Activated CD4-positive, CD25-positive, alpha-beta regulatory T cell treated with anti-CD3 and anti-CD28 coated beads, Interleukin-2, amount 50 U/mL, for 16 hours (primary cell): Measurements from ENCODE around the gene LRIT1.

Source experiments
- DNase-seq: peaks from one replicate; pipeline ENCODE4 v3.0.0-alpha.2; 2020; ENCODE audit warnings: low read depth, low spot score

Gene LRIT1

DNA sequence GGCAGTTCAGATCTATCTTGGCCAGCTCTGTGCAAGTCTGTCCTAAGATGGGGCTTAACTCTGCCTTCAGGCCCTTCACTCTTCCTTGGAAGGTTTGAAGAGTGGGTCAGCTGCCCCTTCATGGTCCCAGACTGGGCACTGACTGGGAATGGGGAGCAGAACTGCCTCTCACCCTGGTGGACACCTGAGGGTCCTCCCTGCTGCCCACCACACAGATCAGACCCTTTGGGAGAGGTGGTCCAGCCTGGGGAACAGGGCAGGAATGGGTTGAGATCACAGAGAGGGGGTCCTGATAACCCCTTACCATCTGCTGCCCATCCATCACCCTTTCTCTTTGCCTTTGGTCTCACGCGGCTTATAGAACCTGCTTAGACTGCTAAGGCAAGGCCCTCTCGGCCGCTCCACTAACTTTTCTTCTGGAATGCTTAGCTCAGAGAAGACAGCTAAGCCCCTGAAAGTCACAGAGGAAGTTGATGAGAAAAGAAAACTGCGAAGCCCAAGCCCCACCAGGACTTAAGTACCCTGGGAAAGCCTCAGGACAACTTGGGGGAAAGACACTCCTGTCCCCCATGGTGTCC lies 47.4 kb downstream of the LRIT1 start:
- DNase-seq = no peak

DNA sequence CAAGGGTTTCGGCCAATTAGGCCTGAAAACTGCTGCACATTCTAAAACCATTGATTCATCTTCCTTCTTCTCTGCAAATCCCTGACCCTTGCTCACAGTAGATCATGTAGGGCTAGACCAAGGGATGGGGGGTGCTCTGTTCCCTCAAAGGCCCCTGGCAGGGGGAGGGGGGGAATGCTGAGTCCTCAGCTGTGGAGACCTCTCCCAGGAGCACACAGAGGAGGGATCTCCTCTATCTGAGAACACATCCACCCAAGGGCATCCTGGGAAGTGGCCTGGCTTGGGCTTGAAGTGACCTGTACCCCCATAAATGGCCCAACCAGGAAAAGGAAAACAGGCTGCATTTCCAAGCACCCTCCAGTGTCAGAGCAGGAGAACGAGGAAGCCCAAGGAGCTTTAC lies 48.0 kb downstream of the LRIT1 start:
- DNase-seq = no peak

DNA sequence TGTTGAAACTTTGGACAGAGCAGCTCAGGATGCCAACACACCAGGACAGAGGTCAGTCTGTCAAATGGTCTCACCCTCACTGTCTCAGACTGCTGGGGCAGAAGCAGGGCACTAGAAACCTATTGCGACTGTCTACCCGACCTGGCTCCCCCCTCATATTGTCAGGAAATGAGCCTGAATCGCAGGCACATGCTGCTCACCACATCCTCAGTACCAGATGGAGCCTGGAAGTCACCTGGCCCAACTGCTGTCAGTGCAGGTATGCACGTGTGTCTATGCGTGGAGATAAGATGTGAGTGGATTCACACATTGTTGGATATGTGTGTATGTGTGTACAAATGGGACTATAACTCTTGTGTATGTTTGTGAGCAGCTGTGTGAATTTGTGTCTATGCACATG lies 50.2 kb downstream of the LRIT1 start:
- no peak for DNase-seq

GRCh38 chr10:84190621-84191020 lies 50.7 kb downstream of the LRIT1 start:
- no peak for DNase-seq

GRCh38 chr10:84188815-84189214 lies 52.5 kb downstream of the LRIT1 start:
- no peak for DNase-seq

DNA sequence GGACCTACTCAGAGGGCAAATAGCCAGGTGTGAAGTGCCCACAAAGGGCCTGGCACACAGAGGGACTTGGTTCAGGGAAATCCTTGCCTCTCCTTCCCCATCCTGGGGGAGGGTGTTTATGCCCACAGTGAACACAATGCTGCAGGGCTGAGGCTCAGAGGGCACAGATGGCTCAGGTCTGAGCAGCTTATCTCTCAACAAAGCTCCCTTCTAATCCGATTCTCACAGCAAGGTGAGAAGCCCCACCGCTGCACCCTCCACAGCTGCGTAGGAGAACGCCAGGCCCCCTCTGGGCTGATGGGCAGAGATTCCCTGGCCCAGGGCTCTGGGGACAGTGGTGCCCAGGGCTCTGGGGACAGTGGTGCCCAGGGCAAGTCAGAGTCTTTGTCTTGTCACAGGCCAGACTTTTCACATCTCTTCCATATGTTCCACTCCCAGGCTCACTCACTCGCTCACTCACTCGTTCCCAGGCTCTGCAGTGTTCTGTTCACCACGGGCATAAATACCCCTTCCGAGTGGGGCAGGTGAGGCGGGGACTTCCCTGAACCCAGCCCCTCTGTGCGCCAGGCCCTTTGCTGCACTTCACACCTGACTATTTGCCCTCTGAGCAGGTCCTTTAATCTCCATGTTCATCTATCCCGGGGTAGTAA lies 55.7 kb downstream of the LRIT1 start:
- no peak for DNase-seq

- no peak for DNase-seq
Measured at GRCh38 chr10:84184517-84184916, 56.8 kb downstream of the LRIT1 start.

DNA sequence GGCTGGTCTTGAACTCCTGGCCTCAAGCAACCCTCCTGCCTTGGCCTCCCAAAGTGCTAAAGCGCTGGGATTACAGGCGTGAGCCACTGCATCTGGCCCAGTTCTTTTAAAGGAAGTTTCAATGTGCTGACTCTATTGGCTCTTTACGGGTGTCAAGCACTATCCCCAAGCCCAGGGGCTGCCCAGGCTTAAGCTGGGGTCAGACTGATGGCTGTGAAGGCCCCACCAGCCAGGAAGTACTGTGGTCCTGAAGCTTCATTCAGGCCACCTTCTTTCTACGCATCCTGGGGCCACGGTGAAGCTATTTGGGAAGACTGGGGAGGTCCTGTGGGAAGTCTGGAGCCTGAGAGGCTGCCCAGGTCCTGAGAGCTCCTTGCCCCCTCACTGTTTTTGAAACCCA lies 59.7 kb downstream of the LRIT1 start:
- DNase-seq = no peak
